ENCODE data around the gene CCNL2.
A peak's percentile ranks its signal among the peaks of the same experiment; 100 is the strongest.
"Not testable (repeated sequence)": the region's sequence is repeated elsewhere in the genome, so short reads cannot be mapped to it uniquely, and the experiment has no call there.

Gene CCNL2

GRCh38 chr1:1430114-1430982, 31.2 kb upstream of the CCNL2 start:
- peak overlapping the region; percentile 43 for H3K27ac ChIP-seq (ENCODE audit: low read length, poor library complexity, severe bottlenecking)
- H2AK5ac ChIP-seq (ENCODE audit: low read length, severe bottlenecking) = peak overlapping the region; percentile 86
- H3K4me3 ChIP-seq (ENCODE audit: insufficient read depth in 1 of 2, low read depth in 1 of 2, low read length in 2 of 2) = peak overlapping the region in 1 of 2 experiments; percentile 4
- H3K9ac ChIP-seq (ENCODE audit: low read length) = peak overlapping the region; percentile 61
- peak overlapping the region; percentile 36 for H3K4me2 ChIP-seq (ENCODE audit: low read length, poor library complexity, severe bottlenecking)
- 38% methylated on average over 30 of the region's 35 CpGs for WGBS
- peaks cover 0 to 10% of the 10 kb centered on the region in 2 experiments for H3K27me3 ChIP-seq (ENCODE audit: control insufficient read depth in 1 of 2, insufficient read depth in 1 of 2, low read length in 2 of 2)
- H2BK12ac ChIP-seq (ENCODE audit: low read length in 2 of 2) = peak overlapping the region; percentile 38 to 69
- H3K4me1 ChIP-seq (ENCODE audit: control insufficient read depth, insufficient read depth, low read depth, low read length) = peaks cover 59% of the 10 kb centered on the region
- no peaks in the 10 kb centered on the region for H3K9me3 ChIP-seq (ENCODE audit: control insufficient read depth, low read length)
- DNase-seq = peak; percentile 69
- peak overlapping the region; percentile 89 for H4K8ac ChIP-seq (ENCODE audit: low read length)
- peak overlapping the region; percentile 87 for H4K91ac ChIP-seq (ENCODE audit: low read length)
- peak overlapping the region; percentile 87 for H2BK120ac ChIP-seq (ENCODE audit: low read depth, low read length)
- H3K4ac ChIP-seq (ENCODE audit: low read depth in 1 of 2, low read length in 2 of 2) = peak overlapping the region; percentile 51 to 92
- no peak overlapping the region for H3K14ac ChIP-seq (ENCODE audit: low read length in 2 of 2)
- H2BK15ac ChIP-seq (ENCODE audit: low read depth, poor library complexity, severe bottlenecking) = no peak overlapping the region
- H3K23ac ChIP-seq (ENCODE audit: low read length in 2 of 2) = no peak overlapping the region
- no peak overlapping the region for H2AFZ ChIP-seq (ENCODE audit: low read depth, low read length)
- no peaks in the 10 kb centered on the region for H3K79me1 ChIP-seq (replicated peaks; ENCODE audit: low read length, poor library complexity, severe bottlenecking)
- H2BK5ac ChIP-seq (ENCODE audit: low read depth, low read length, poor library complexity, severe bottlenecking) = peak overlapping the region; percentile 53
- peak overlapping the region; percentile 44 to 80 for H3K18ac ChIP-seq (ENCODE audit: low read depth in 1 of 2, low read length in 2 of 2)
- H3K36me3 ChIP-seq (ENCODE audit: control insufficient read depth in 1 of 2, insufficient read depth in 2 of 2, low read depth in 1 of 2, low read length in 2 of 2) = peaks cover 0 to 2% of the 10 kb centered on the region in 2 experiments

DNA sequence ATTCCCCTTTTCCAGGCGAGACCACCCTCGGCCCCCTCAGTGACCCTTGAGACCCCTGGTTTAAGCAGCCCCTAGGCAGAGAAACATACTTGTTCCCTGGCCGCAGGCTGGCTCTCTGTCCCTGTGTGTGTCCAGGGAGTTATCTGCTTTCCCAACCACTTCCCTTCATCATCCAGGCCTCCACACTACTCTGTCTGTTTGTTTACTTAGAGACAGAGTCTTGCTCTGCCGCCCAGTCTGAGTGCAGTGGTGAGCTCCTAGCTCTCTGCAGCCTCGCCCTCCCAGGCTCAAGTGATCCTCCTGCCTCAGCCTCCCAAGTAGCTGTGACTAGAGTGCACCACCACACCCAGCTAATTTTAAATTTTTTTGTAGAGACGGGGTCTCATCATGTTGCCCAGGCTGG, 30.5 kb upstream of the CCNL2 start:
- Histone ChIP-seq H3K9me3 (ENCODE audit: control insufficient read depth, low read length) (no peaks in the 10 kb centered on the region), H3K4me3 (ENCODE audit: insufficient read depth in 1 of 2, low read depth in 1 of 2, low read length in 2 of 2) (no peak overlapping the region), H3K4ac (ENCODE audit: low read depth in 1 of 2, low read length in 2 of 2) (no peak overlapping the region), H3K27ac (ENCODE audit: low read length, poor library complexity, severe bottlenecking) (no peak overlapping the region), H4K91ac (ENCODE audit: low read length) (no peak overlapping the region), H3K18ac (ENCODE audit: low read depth in 1 of 2, low read length in 2 of 2) (no peak overlapping the region), H2BK12ac (ENCODE audit: low read length in 2 of 2) (no peak overlapping the region), H2AFZ (ENCODE audit: low read depth, low read length) (no peak overlapping the region), H3K9ac (ENCODE audit: low read length) (no peak overlapping the region), H3K27me3 (ENCODE audit: control insufficient read depth in 1 of 2, insufficient read depth in 1 of 2, low read length in 2 of 2) (peaks cover 0 to 5% of the 10 kb centered on the region in 2 experiments), H3K4me1 (ENCODE audit: control insufficient read depth, insufficient read depth, low read depth, low read length) (peaks cover 52% of the 10 kb centered on the region), H3K79me1 (replicated peaks; ENCODE audit: low read length, poor library complexity, severe bottlenecking) (no peaks in the 10 kb centered on the region), H3K14ac (ENCODE audit: low read length in 2 of 2) (no peak overlapping the region), H2BK15ac (ENCODE audit: low read depth, poor library complexity, severe bottlenecking) (no peak overlapping the region), H2BK120ac (ENCODE audit: low read depth, low read length) (no peak overlapping the region), H2BK5ac (ENCODE audit: low read depth, low read length, poor library complexity, severe bottlenecking) (no peak overlapping the region), H3K36me3 (ENCODE audit: control insufficient read depth in 1 of 2, insufficient read depth in 2 of 2, low read depth in 1 of 2, low read length in 2 of 2) (no peaks in the 10 kb centered on the region), H3K23ac (ENCODE audit: low read length in 2 of 2) (no peak overlapping the region), H4K8ac (ENCODE audit: low read length) (peak overlapping the region; percentile 15), H2AK5ac (ENCODE audit: low read length, severe bottlenecking) (no peak overlapping the region), H3K4me2 (ENCODE audit: low read length, poor library complexity, severe bottlenecking) (no peak overlapping the region)
- peak; percentile 73 for DNase-seq
- WGBS = 60% methylated on average over 6 of the region's 6 CpGs

- H3K9ac ChIP-seq (ENCODE audit: low read length); H3K4me3 ChIP-seq (ENCODE audit: insufficient read depth in 1 of 2, low read depth in 1 of 2, low read length in 2 of 2); H3K18ac ChIP-seq (ENCODE audit: low read depth in 1 of 2, low read length in 2 of 2); H2BK15ac ChIP-seq (ENCODE audit: low read depth, poor library complexity, severe bottlenecking); H2AK5ac ChIP-seq (ENCODE audit: low read length, severe bottlenecking); H2BK120ac ChIP-seq (ENCODE audit: low read depth, low read length); H2AFZ ChIP-seq (ENCODE audit: low read depth, low read length); H3K79me1 ChIP-seq (replicated peaks; ENCODE audit: low read length, poor library complexity, severe bottlenecking); H3K23ac ChIP-seq (ENCODE audit: low read length in 2 of 2); H4K8ac ChIP-seq (ENCODE audit: low read length); H3K14ac ChIP-seq (ENCODE audit: low read length in 2 of 2); H3K4me2 ChIP-seq (ENCODE audit: low read length, poor library complexity, severe bottlenecking); H3K4ac ChIP-seq (ENCODE audit: low read depth in 1 of 2, low read length in 2 of 2); H2BK5ac ChIP-seq (ENCODE audit: low read depth, low read length, poor library complexity, severe bottlenecking); H2BK12ac ChIP-seq (ENCODE audit: low read length in 2 of 2); H3K27ac ChIP-seq (ENCODE audit: low read length, poor library complexity, severe bottlenecking); H3K27me3 ChIP-seq (ENCODE audit: control insufficient read depth in 1 of 2, insufficient read depth in 1 of 2, low read length in 2 of 2); DNase-seq; H3K9me3 ChIP-seq (ENCODE audit: control insufficient read depth, low read length); H3K36me3 ChIP-seq (ENCODE audit: control insufficient read depth in 1 of 2, insufficient read depth in 2 of 2, low read depth in 1 of 2, low read length in 2 of 2); H4K91ac ChIP-seq (ENCODE audit: low read length): not testable (repeated sequence)
- 90% methylated on average over 6 of the region's 6 CpGs for WGBS
- H3K4me1 ChIP-seq (ENCODE audit: control insufficient read depth, insufficient read depth, low read depth, low read length) = peaks cover 46% of the 10 kb centered on the region
Observed at GRCh38 chr1:1428967-1429366, 29.8 kb upstream of the CCNL2 start.

GRCh38 chr1:1428174-1428573, 29.0 kb upstream of the CCNL2 start:
- Histone ChIP-seq H3K4me3 (ENCODE audit: insufficient read depth in 1 of 2, low read depth in 1 of 2, low read length in 2 of 2) (no peak overlapping the region), H3K4me1 (ENCODE audit: control insufficient read depth, insufficient read depth, low read depth, low read length) (peaks cover 38% of the 10 kb centered on the region), H3K18ac (ENCODE audit: low read depth in 1 of 2, low read length in 2 of 2) (peak overlapping the region in 1 of 2 experiments; percentile 11), H3K23ac (ENCODE audit: low read length in 2 of 2) (no peak overlapping the region), H2AK5ac (ENCODE audit: low read length, severe bottlenecking) (no peak overlapping the region), H4K8ac (ENCODE audit: low read length) (no peak overlapping the region), H2AFZ (ENCODE audit: low read depth, low read length) (no peak overlapping the region), H3K27ac (ENCODE audit: low read length, poor library complexity, severe bottlenecking) (no peak overlapping the region), H3K4me2 (ENCODE audit: low read length, poor library complexity, severe bottlenecking) (no peak overlapping the region), H3K14ac (ENCODE audit: low read length in 2 of 2) (no peak overlapping the region), H2BK5ac (ENCODE audit: low read depth, low read length, poor library complexity, severe bottlenecking) (no peak overlapping the region), H2BK15ac (ENCODE audit: low read depth, poor library complexity, severe bottlenecking) (peak overlapping the region; percentile 80), H3K9me3 (ENCODE audit: control insufficient read depth, low read length) (no peaks in the 10 kb centered on the region), H3K9ac (ENCODE audit: low read length) (no peak overlapping the region), H2BK12ac (ENCODE audit: low read length in 2 of 2) (no peak overlapping the region), H3K4ac (ENCODE audit: low read depth in 1 of 2, low read length in 2 of 2) (no peak overlapping the region), H2BK120ac (ENCODE audit: low read depth, low read length) (no peak overlapping the region), H3K79me1 (replicated peaks; ENCODE audit: low read length, poor library complexity, severe bottlenecking) (no peaks in the 10 kb centered on the region), H4K91ac (ENCODE audit: low read length) (peak overlapping the region; percentile 1), H3K36me3 (ENCODE audit: control insufficient read depth in 1 of 2, insufficient read depth in 2 of 2, low read depth in 1 of 2, low read length in 2 of 2) (no peaks in the 10 kb centered on the region), H3K27me3 (ENCODE audit: control insufficient read depth in 1 of 2, insufficient read depth in 1 of 2, low read length in 2 of 2) (peaks cover 0 to 5% of the 10 kb centered on the region in 2 experiments)
- 92% methylated on average over 19 of the region's 19 CpGs for WGBS
- no peak for DNase-seq

All from mesenchymal stem cell (in vitro differentiated cells and primary cell).